Spleen (tissue), 11 donors: ENCODE data around the gene DOCK4. TPM values are rescaled to one million over a fixed set of nuclear protein-coding genes. Genes with fewer than 3 reads are reported as not detected.

Source experiments
- DNase-seq: peaks from one replicate; pipeline ENCODE4 v3.0.0-alpha.2; 2020
- H3K27ac ChIP-seq, 8 donors: fragments of 200-600 bp; sonication (generic) in 7 of 8; 1 replicate in 4 of 8; 2 replicates in 4 of 8; pipeline versions ENCODE4 v1.5.0 to v1.8.0; 2016 to 2021; ENCODE audit warnings: inconsistent platforms in 4 of 8, mild to moderate bottlenecking in 4 of 8, moderate library complexity in 1 of 8
- H3K27me3 ChIP-seq, 7 donors: fragments of 200-600 bp; sonication (generic) in 6 of 7; replicated peaks in 1 of 7; 1 replicate in 4 of 7; 2 replicates in 3 of 7; pipeline versions ENCODE4 v1.5.0 to v1.8.0; 2016 to 2021; ENCODE audit warnings: inconsistent platforms in 3 of 7, mild to moderate bottlenecking in 1 of 7
- H3K36me3 ChIP-seq, 6 donors: fragments of 200-600 bp; sonication (generic) in 5 of 6; 1 replicate in 4 of 6; 2 replicates in 2 of 6; pipeline versions ENCODE4 v1.5.0 to v1.8.0; 2016 to 2021; ENCODE audit warnings: inconsistent platforms in 2 of 6
- H3K4me1 ChIP-seq, 6 donors: fragments of 200-600 bp; sonication (generic) in 5 of 6; 1 replicate in 3 of 6; 2 replicates in 3 of 6; pipeline versions ENCODE4 v1.5.0 to v1.8.0; 2016 to 2021; ENCODE audit warnings: inconsistent platforms in 3 of 6
- H3K4me3 ChIP-seq, 8 donors: fragments of 200-600 bp; sonication (generic) in 7 of 8; 1 replicate in 4 of 8; 2 replicates in 4 of 8; pipeline versions ENCODE4 v1.5.0 to v1.8.0; 2016 to 2021; ENCODE audit warnings: inconsistent platforms in 4 of 8, mild to moderate bottlenecking in 4 of 8, moderate library complexity in 2 of 8
- H3K9me3 ChIP-seq, 8 donors: fragments of 200-600 bp; sonication (generic) in 7 of 8; 1 replicate in 4 of 8; 2 replicates in 4 of 8; pipeline versions ENCODE4 v1.5.0 to v1.8.0; 2016 to 2021; ENCODE audit warnings: inconsistent platforms in 4 of 8
- CTCF ChIP-seq, 11 experiments: fragments of 200-600 bp in 7 of 11; fragments of 450-650 bp in 4 of 11; sonication (generic) in 4 of 11; IDR thresholded peaks in 8 of 11; conservative IDR thresholded peaks in 3 of 11; 1 replicate in 7 of 11; 2 replicates in 4 of 11; pipeline versions ENCODE4 v1.4.0 to v1.8.0; 2016 to 2021; ENCODE audit warnings: antibody characterized with exemption in 11 of 11, inconsistent platforms in 4 of 11, mild to moderate bottlenecking in 1 of 11
- POLR2A ChIP-seq, 3 donors: fragments of 450-650 bp; IDR thresholded peaks; one replicate each; pipeline ENCODE4 v1.5.1; 2017; ENCODE audit warnings: antibody characterized with exemption in 3 of 3, mild to moderate bottlenecking in 1 of 3
- POLR2AphosphoS5 ChIP-seq, 3 donors: sonication (generic); formaldehyde crosslinking; IDR thresholded peaks; one replicate each; pipeline ENCODE4 v1.5.1; 2017; ENCODE audit warnings: antibody characterized with exemption in 3 of 3
- WGBS, 5 donors: extraction: QIAGEN DNeasy Blood & Tissue Kit in 3 of 5; methylation state at CpG; one replicate each; pipeline versions ENCODE4 v1.1.5 to v1.1.7; 2013 to 2018; 5-methylcytosine and 5-hydroxymethylcytosine counted together
- intact Hi-C: fragments of 100-400 bp; cut with DNase I; formaldehyde crosslinking; loops from one replicate; pipeline ENCODE4 v1.15.0; 2023; ENCODE audit warnings: low total_unique reads
- polyA plus RNA-seq, 3 donors: library from polyadenylated mRNA; stranded (reverse); fragments of 200-250 nt; gene quantifications; one replicate each; pipeline ENCODE4 v1.2.1, GENCODE V29; 2013
- total RNA-seq, 7 donors: library from RNA; depleted of rRNA in 3 of 7; stranded (reverse); fragments of >200 nt in 3 of 7; fragmentation: NEBNext Ultra II Directional in 4 of 7; extraction: Animal tissue kit (Norgen Biotek cat#: 25700) in 4 of 7; gene quantifications; one replicate each; pipeline versions ENCODE4 v1.1.0 to v1.2.1, GENCODE V29; 2016 to 2021
- donor health status: healthy with polysubstance abuse.
- donor health status: DM: no; HTN: no; CAD: no; lungs with moderate emphysema.
- donor health status: DM: no; HTN: no; CAD: no.
- donor health status: Bipolar disorder and iron deficiency.
- donor health status: healthy.
- donor health status: DM: no; HTN: no; CAD: no.
- donor health status: DM: yes; HTN: yes; CAD: no.

DOCK4 gene
- total and polyA plus RNA-seq, 10 donors: 1.4 to 26.9 (median 14.2) TPM

GRCh38 chr7:111955616-111956015, 250.6 kb downstream of the DOCK4 start:
- WGBS, 5 donors: 72 to 85% (median 73%) methylated on average over 1 of the region's 1 CpG
- intact Hi-C loops: no loop called here
- H3K4me1 ChIP-seq: peaks cover 0 to 5% (median 0%) of the 10 kb centered on the region in 6 donors

GRCh38 chr7:111954474-111955381, 251.5 kb downstream of the DOCK4 start:
- TF ChIP-seq POLR2A (IDR thresholded peaks at IDR 0.05) (no peak), POLR2AphosphoS5 (IDR thresholded peaks at IDR 0.05) (no peak), CTCF (IDR thresholded peaks at IDR 0.05 in 8 of 11, conservative IDR thresholded peaks at IDR 0.05 in 3 of 11) (no peak)
- no peaks in the 10 kb centered on the region for H3K27me3 ChIP-seq
- H3K4me1 ChIP-seq: peaks cover 0 to 5% (median 0%) of the 10 kb centered on the region in 6 donors
- no peak overlapping the region for H3K4me3 ChIP-seq
- no peaks in the 10 kb centered on the region for H3K9me3 ChIP-seq
- no peaks in the 10 kb centered on the region for H3K36me3 ChIP-seq
- no peak overlapping the region for H3K27ac ChIP-seq
- intact Hi-C loops: no loop called here
- no peak for DNase-seq
- WGBS, 5 donors: 86 to 91% (median 88%) methylated on average over 15 of the region's 15 CpGs

More at GRCh38 chr7:111955616-111956015, 250.6 kb downstream of the DOCK4 start:
- Histone ChIP-seq H3K9me3 (no peaks in the 10 kb centered on the region), H3K36me3 (no peaks in the 10 kb centered on the region), H3K27ac (no peak overlapping the region), H3K27me3 (no peaks in the 10 kb centered on the region), H3K4me3 (no peak overlapping the region)
- DNase-seq: no peak
- TF ChIP-seq POLR2AphosphoS5 (IDR thresholded peaks at IDR 0.05): no peak
- no peak for TF ChIP-seq POLR2A (IDR thresholded peaks at IDR 0.05)
- TF ChIP-seq CTCF (IDR thresholded peaks at IDR 0.05 in 8 of 11, conservative IDR thresholded peaks at IDR 0.05 in 3 of 11): no peak

GRCh38 chr7:111954056-111954455, 252.1 kb downstream of the DOCK4 start:
- no peak for TF ChIP-seq POLR2AphosphoS5 (IDR thresholded peaks at IDR 0.05)
- no peak for TF ChIP-seq POLR2A (IDR thresholded peaks at IDR 0.05)
- TF ChIP-seq CTCF (IDR thresholded peaks at IDR 0.05 in 8 of 11, conservative IDR thresholded peaks at IDR 0.05 in 3 of 11): no peak
- Histone ChIP-seq H3K4me3 (no peak overlapping the region), H3K27me3 (no peaks in the 10 kb centered on the region), H3K4me1 (peaks cover 0 to 5% (median 0%) of the 10 kb centered on the region in 6 donors), H3K27ac (no peak overlapping the region), H3K9me3 (no peaks in the 10 kb centered on the region), H3K36me3 (no peaks in the 10 kb centered on the region)
- DNase-seq: no peak
- intact Hi-C loops: no loop called here
- WGBS, 5 donors: 91 to 97% (median 94%) methylated on average over 5 of the region's 5 CpGs

- Histone ChIP-seq H3K27ac (no peak overlapping the region), H3K4me1 (peaks cover 0 to under 1% (median 0%) of the 10 kb centered on the region in 6 donors), H3K4me3 (no peak overlapping the region), H3K9me3 (no peaks in the 10 kb centered on the region), H3K36me3 (no peaks in the 10 kb centered on the region), H3K27me3 (no peaks in the 10 kb centered on the region)
- no peak for TF ChIP-seq POLR2A (IDR thresholded peaks at IDR 0.05)
- no peak for TF ChIP-seq POLR2AphosphoS5 (IDR thresholded peaks at IDR 0.05)
- no peak for DNase-seq
- WGBS, 5 donors: 0 to 13% (median 5%) methylated on average over 1 of the region's 1 CpG
- intact Hi-C loops: no loop called here
Measured at GRCh38 chr7:111953611-111954010, 252.6 kb downstream of the DOCK4 start.
